Germinal center (tissue), 1 donor: Measurements from ENCODE around the gene NAALADL2.
"Not testable (repeated sequence)": the region's sequence is repeated elsewhere in the genome, so short reads cannot be mapped to it uniquely, and the experiment has no call there.

ENCODE experiments used
- DNase-seq: peaks from one replicate; pipeline ENCODE4 v3.0.0; 2012; ENCODE audit warnings: mixed read lengths, low spot score

NAALADL2 gene

GRCh38 chr3:175598740-175599139 lies 739.6 kb downstream of the NAALADL2 start:
- no peak for DNase-seq

- no peak for DNase-seq
These were observed 742.4 kb downstream of the NAALADL2 start for GRCh38 chr3:175601521-175601920.

GRCh38 chr3:175605851-175606250 lies 746.7 kb downstream of the NAALADL2 start:
- no peak for DNase-seq

GRCh38 chr3:175606650-175607318 lies 747.6 kb downstream of the NAALADL2 start:
- DNase-seq = no peak

GRCh38 chr3:175608356-175608755 lies 749.2 kb downstream of the NAALADL2 start:
- DNase-seq = no peak

- no peak for DNase-seq
These were observed 749.8 kb downstream of the NAALADL2 start for GRCh38 chr3:175608911-175609310.

GRCh38 chr3:175612487-175613196 lies 753.5 kb downstream of the NAALADL2 start:
- no peak for DNase-seq

GRCh38 chr3:175614107-175614506 lies 755.0 kb downstream of the NAALADL2 start:
- not testable (repeated sequence) for DNase-seq

- DNase-seq = no peak
These were observed 758.1 kb downstream of the NAALADL2 start for GRCh38 chr3:175617247-175617646.

- DNase-seq = no peak
These were observed 760.2 kb downstream of the NAALADL2 start for GRCh38 chr3:175619369-175619768.

GRCh38 chr3:175620093-175620492 lies 761.0 kb downstream of the NAALADL2 start:
- DNase-seq = no peak

GRCh38 chr3:175620532-175620931 lies 761.4 kb downstream of the NAALADL2 start:
- no peak for DNase-seq

GRCh38 chr3:175640958-175641357 lies 781.8 kb downstream of the NAALADL2 start:
- no peak for DNase-seq

- no peak for DNase-seq
These were observed 787.7 kb downstream of the NAALADL2 start for GRCh38 chr3:175646865-175647264.

- DNase-seq = no peak
These were observed 789.8 kb downstream of the NAALADL2 start for GRCh38 chr3:175648899-175649298.

- no peak for DNase-seq
These were observed 792.6 kb downstream of the NAALADL2 start for GRCh38 chr3:175651716-175652115.

- no peak for DNase-seq
These were observed 796.2 kb downstream of the NAALADL2 start for GRCh38 chr3:175655351-175655750.

GRCh38 chr3:175656461-175656860 lies 797.3 kb downstream of the NAALADL2 start:
- no peak for DNase-seq

GRCh38 chr3:175659670-175660350 lies 800.7 kb downstream of the NAALADL2 start:
- DNase-seq = no peak

GRCh38 chr3:175662815-175663214 lies 803.7 kb downstream of the NAALADL2 start:
- DNase-seq = no peak

- DNase-seq = no peak
These were observed 805.8 kb downstream of the NAALADL2 start for GRCh38 chr3:175664911-175665310.

- DNase-seq = no peak
These were observed 809.2 kb downstream of the NAALADL2 start for GRCh38 chr3:175668300-175668699.

- DNase-seq = no peak
These were observed 811.4 kb downstream of the NAALADL2 start for GRCh38 chr3:175670557-175670956.
